H9 (cell line): ENCODE measurements around the gene RIPK4. TPM values are rescaled to one million over a fixed set of nuclear protein-coding genes. Genes with fewer than 3 reads are reported as not detected.
A peak's percentile ranks its signal among the peaks of the same experiment; 100 is the strongest.

Experiments used
- DNase-seq: peaks from one replicate; pipeline ENCODE4 v3.0.0-alpha.2; 2017
- H2AFZ ChIP-seq: one replicate; pipeline ENCODE4 v1.6.1; 2013; ENCODE audit warnings: mild to moderate bottlenecking, low read length, control low read depth, moderate library complexity
- H2AK5ac ChIP-seq: 2 replicates; pipeline ENCODE4 v1.6.1; 2013; ENCODE audit warnings: low read length, control low read depth, mixed read lengths; ENCODE audit not compliant: insufficient read length
- H2BK120ac ChIP-seq: one replicate; pipeline ENCODE4 v1.6.1; 2013; ENCODE audit warnings: low read depth, mild to moderate bottlenecking, low read length, control low read depth, inconsistent platforms; ENCODE audit not compliant: poor library complexity, severe bottlenecking
- H2BK12ac ChIP-seq: 2 replicates; pipeline ENCODE4 v1.6.1; 2013; ENCODE audit warnings: low read length, control low read depth, mixed read lengths, low read depth; ENCODE audit not compliant: insufficient read length
- H2BK15ac ChIP-seq: 2 replicates; pipeline ENCODE4 v1.6.1; 2013; ENCODE audit warnings: low read depth, low read length, control low read depth
- H2BK20ac ChIP-seq: one replicate; pipeline ENCODE4 v1.6.1; 2013; ENCODE audit warnings: low read depth, mild to moderate bottlenecking, low read length, control low read depth, inconsistent platforms; ENCODE audit not compliant: poor library complexity, severe bottlenecking
- H2BK5ac ChIP-seq: 2 replicates; pipeline ENCODE4 v1.6.1; 2013; ENCODE audit warnings: low read length, control low read depth, mixed read lengths; ENCODE audit not compliant: insufficient read length
- H3K14ac ChIP-seq: 2 replicates; pipeline ENCODE4 v1.6.1; 2013; ENCODE audit warnings: low read length, control low read depth; ENCODE audit not compliant: insufficient read depth
- H3K18ac ChIP-seq: 2 replicates; pipeline ENCODE4 v1.6.1; 2013; ENCODE audit warnings: low read depth, mild to moderate bottlenecking, mixed read lengths, low read length, control low read depth; ENCODE audit not compliant: insufficient read length
- H3K23ac ChIP-seq: 2 replicates; pipeline ENCODE4 v1.6.1; 2013; ENCODE audit warnings: low read length, control low read depth, mixed read lengths, low read depth; ENCODE audit not compliant: insufficient read length
- H3K23me2 ChIP-seq: 2 replicates; pipeline ENCODE4 v1.6.1; 2013; ENCODE audit warnings: low read depth, mild to moderate bottlenecking, mixed read lengths, low read length, control low read depth; ENCODE audit not compliant: insufficient read length, poor library complexity, severe bottlenecking
- H3K27ac ChIP-seq: 2 replicates; pipeline ENCODE4 v1.5.1; 2013; ENCODE audit warnings: low read length, control low read depth, mixed read lengths, low read depth; ENCODE audit not compliant: insufficient read length
- H3K27me3 ChIP-seq: 2 replicates; pipeline ENCODE4 v1.6.1; 2013; ENCODE audit warnings: low read length, control low read depth, inconsistent platforms; ENCODE audit not compliant: insufficient read depth
- H3K4ac ChIP-seq: 2 replicates; pipeline ENCODE4 v1.6.1; 2013; ENCODE audit warnings: low read depth, mild to moderate bottlenecking, control low read depth, inconsistent platforms, low read length, moderate library complexity
- H3K4me1 ChIP-seq: 2 replicates; pipeline ENCODE4 v1.6.1; 2013; ENCODE audit warnings: low read length, control low read depth, inconsistent platforms; ENCODE audit not compliant: insufficient read depth
- H3K4me2 ChIP-seq: 2 replicates; pipeline ENCODE4 v1.6.1; 2013; ENCODE audit warnings: low read length, control low read depth, mixed read lengths; ENCODE audit not compliant: insufficient read length, insufficient read depth
- H3K56ac ChIP-seq: 2 replicates; pipeline ENCODE4 v1.6.1; 2013; ENCODE audit warnings: low read depth, mild to moderate bottlenecking, mixed read lengths, low read length, control low read depth; ENCODE audit not compliant: insufficient read length
- H3K79me1 ChIP-seq: 2 replicates; pipeline ENCODE4 v1.6.1; 2013; ENCODE audit warnings: low read depth, mild to moderate bottlenecking, moderate library complexity, low read length, control low read depth, inconsistent platforms; ENCODE audit not compliant: insufficient read depth, poor library complexity, severe bottlenecking
- H3K79me2 ChIP-seq: 2 replicates; pipeline ENCODE4 v1.6.1; 2013; ENCODE audit warnings: low read length, control low read depth, inconsistent platforms; ENCODE audit not compliant: insufficient read depth
- H3K9ac ChIP-seq: 2 replicates; pipeline ENCODE4 v1.6.1; 2013; ENCODE audit warnings: low read length, control low read depth, mixed read lengths; ENCODE audit not compliant: insufficient read length; ENCODE audit errors: extremely low read depth
- H3K9me3 ChIP-seq: one replicate; pipeline ENCODE4 v1.6.1; 2013; ENCODE audit warnings: low read depth, low read length, inconsistent platforms; ENCODE audit not compliant: control insufficient read depth
- H3T11ph ChIP-seq: one replicate; pipeline ENCODE4 v1.6.1; 2013; ENCODE audit warnings: mild to moderate bottlenecking, low read length, control low read depth, inconsistent platforms
- H4K20me1 ChIP-seq: one replicate; pipeline ENCODE4 v1.6.1; 2013; ENCODE audit not compliant: control insufficient read depth, insufficient read length, insufficient read depth
- H4K5ac ChIP-seq: 2 replicates; pipeline ENCODE4 v1.6.1; 2013; ENCODE audit warnings: low read depth, mild to moderate bottlenecking, mixed read lengths, low read length, control low read depth; ENCODE audit not compliant: insufficient read length
- H4K8ac ChIP-seq: replicated peaks from 2 replicates; pipeline ENCODE4 v1.6.1; 2013; ENCODE audit warnings: low read length, control low read depth, mixed read lengths, low read depth; ENCODE audit not compliant: insufficient read length
- H4K91ac ChIP-seq: 2 replicates; pipeline ENCODE4 v1.6.1; 2013; ENCODE audit warnings: low read depth, mild to moderate bottlenecking, moderate library complexity, mixed read lengths, low read length, control low read depth; ENCODE audit not compliant: insufficient read length
- H3K27ac Mint-ChIP-seq, 3 experiments: 2 replicates in 2 of 3; 3 replicates in 1 of 3; pipeline ENCODE4 v1.8.0; 2020 to 2021; ENCODE audit warnings: mixed read lengths in 3 of 3, mild to moderate bottlenecking in 1 of 3, moderate library complexity in 1 of 3
- H3K27me3 Mint-ChIP-seq: 2 replicates; pipeline ENCODE4 v1.8.0; 2021; ENCODE audit warnings: low read depth, mild to moderate bottlenecking, moderate library complexity, mixed read lengths
- H3K36me3 Mint-ChIP-seq, 3 experiments: 2 replicates in 2 of 3; 3 replicates in 1 of 3; pipeline ENCODE4 v1.8.0; 2020 to 2021; ENCODE audit warnings: low read depth in 3 of 3, mixed read lengths in 3 of 3; ENCODE audit not compliant: insufficient read depth in 1 of 3
- H3K4me1 Mint-ChIP-seq, 2 experiments: 2 replicates each; pipeline ENCODE4 v1.8.0; 2020; ENCODE audit warnings: mixed read lengths in 2 of 2
- H3K4me3 Mint-ChIP-seq, 2 experiments: 2 replicates in 1 of 2; 3 replicates in 1 of 2; pipeline ENCODE4 v1.8.0; 2020 to 2021; ENCODE audit warnings: mild to moderate bottlenecking in 2 of 2, mixed read lengths in 2 of 2, moderate library complexity in 1 of 2
- H3K9me3 Mint-ChIP-seq, 2 experiments: 2 replicates in 1 of 2; 3 replicates in 1 of 2; pipeline ENCODE4 v1.8.0; 2020; ENCODE audit warnings: mild to moderate bottlenecking in 2 of 2, mixed read lengths in 2 of 2, moderate library complexity in 1 of 2
- WGBS: extraction: QIAGEN DNeasy Blood & Tissue Kit; methylation state at CpG from one replicate; pipeline ENCODE4 v1.1.7; 2013; ENCODE audit warnings: missing lambda C conversion rate, low lambda C conversion rate, mixed read lengths; ENCODE audit not compliant: insufficient read length; ENCODE audit errors: extremely low coverage; 5-methylcytosine and 5-hydroxymethylcytosine counted together
- total RNA-seq: library from RNA; stranded (reverse); gene quantifications from 2 replicates; pipeline ENCODE4 v1.2.1, GENCODE V29; 2021
- TF ChIP-seq, protein P1 (sequence below): fragments of 200-600 bp; sonication (generic); conservative IDR thresholded peaks from 3 replicates; pipeline ENCODE4 v1.8.0; 2021; ENCODE audit warnings: antibody characterized with exemption, mild to moderate bottlenecking

RIPK4 gene
- total RNA-seq, 1 experiment from 2014 or later, result 2.9 TPM

- peak overlapping the region; percentile 44 to 78 for H3K4me3 Mint-ChIP-seq
- no CpG with 5 or more reads among the region's 18 CpGs for WGBS
These were observed 54.7 kb downstream of the RIPK4 start for GRCh38 chr21:41712201-41712600.

More at GRCh38 chr21:41712201-41712600, 54.7 kb downstream of the RIPK4 start:
- DNase-seq, result peak; percentile 61
- no peaks in the 10 kb centered on the region; the same call in 1 of the 2 replicates for H3K27me3 ChIP-seq
- H3K9me3 Mint-ChIP-seq, result peaks cover 0 to under 1% of the 10 kb centered on the region in 2 experiments; a peak in 1 of 5 replicates
- no peak overlapping the region for H2BK12ac ChIP-seq
- no peak overlapping the region for H2BK15ac ChIP-seq
- H3K4me1 Mint-ChIP-seq, result peaks cover 43 to 60% of the 10 kb centered on the region in 2 experiments
- H3K27ac Mint-ChIP-seq, result no peak overlapping the region
- no peak overlapping the region for H4K91ac ChIP-seq
- H2AFZ ChIP-seq, result no peak overlapping the region
- no peaks in the 10 kb centered on the region for H3K79me1 ChIP-seq
- H2AK5ac ChIP-seq, result no peak overlapping the region
- no peak overlapping the region for H3K4ac ChIP-seq
- TF ChIP-seq, protein P1, sequence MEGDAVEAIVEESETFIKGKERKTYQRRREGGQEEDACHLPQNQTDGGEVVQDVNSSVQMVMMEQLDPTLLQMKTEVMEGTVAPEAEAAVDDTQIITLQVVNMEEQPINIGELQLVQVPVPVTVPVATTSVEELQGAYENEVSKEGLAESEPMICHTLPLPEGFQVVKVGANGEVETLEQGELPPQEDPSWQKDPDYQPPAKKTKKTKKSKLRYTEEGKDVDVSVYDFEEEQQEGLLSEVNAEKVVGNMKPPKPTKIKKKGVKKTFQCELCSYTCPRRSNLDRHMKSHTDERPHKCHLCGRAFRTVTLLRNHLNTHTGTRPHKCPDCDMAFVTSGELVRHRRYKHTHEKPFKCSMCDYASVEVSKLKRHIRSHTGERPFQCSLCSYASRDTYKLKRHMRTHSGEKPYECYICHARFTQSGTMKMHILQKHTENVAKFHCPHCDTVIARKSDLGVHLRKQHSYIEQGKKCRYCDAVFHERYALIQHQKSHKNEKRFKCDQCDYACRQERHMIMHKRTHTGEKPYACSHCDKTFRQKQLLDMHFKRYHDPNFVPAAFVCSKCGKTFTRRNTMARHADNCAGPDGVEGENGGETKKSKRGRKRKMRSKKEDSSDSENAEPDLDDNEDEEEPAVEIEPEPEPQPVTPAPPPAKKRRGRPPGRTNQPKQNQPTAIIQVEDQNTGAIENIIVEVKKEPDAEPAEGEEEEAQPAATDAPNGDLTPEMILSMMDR, result no peak
- H3K27ac ChIP-seq, result no peak overlapping the region
- peak overlapping the region; percentile 60 for H3K4me2 ChIP-seq
- no peak overlapping the region for H4K8ac ChIP-seq
- no peak overlapping the region for H3K18ac ChIP-seq
- H2BK5ac ChIP-seq, result no peak overlapping the region
- H3K23me2 ChIP-seq, result peaks cover 3% of the 10 kb centered on the region
- no peak overlapping the region for H3K9ac ChIP-seq
- H3K56ac ChIP-seq, result no peak overlapping the region
- no peaks in the 10 kb centered on the region for H3K79me2 ChIP-seq
- H3K27me3 Mint-ChIP-seq, result peaks cover 5% of the 10 kb centered on the region
- H3K23ac ChIP-seq, result no peak overlapping the region
- no peak overlapping the region for H4K5ac ChIP-seq
- no peak overlapping the region for H2BK120ac ChIP-seq
- no peaks in the 10 kb centered on the region for H4K20me1 ChIP-seq
- no peak overlapping the region for H2BK20ac ChIP-seq
- H3K4me1 ChIP-seq, result peaks cover 8% of the 10 kb centered on the region; the same call in 1 of the 2 replicates
- H3T11ph ChIP-seq, result no peak overlapping the region
- no peak overlapping the region for H3K14ac ChIP-seq
- H3K36me3 Mint-ChIP-seq, result no peaks in the 10 kb centered on the region; a peak in 2 of 7 replicates
- H3K9me3 ChIP-seq, result no peaks in the 10 kb centered on the region
